Measurements from ENCODE around the gene TJAP1. TPM values are rescaled to one million over a fixed set of nuclear protein-coding genes. Genes with fewer than 3 reads are reported as not detected.

The TJAP1 gene
- total RNA-seq, 3 donors from 2014 or later, result 20.8 to 33.8 (median 26.3) TPM

DNA sequence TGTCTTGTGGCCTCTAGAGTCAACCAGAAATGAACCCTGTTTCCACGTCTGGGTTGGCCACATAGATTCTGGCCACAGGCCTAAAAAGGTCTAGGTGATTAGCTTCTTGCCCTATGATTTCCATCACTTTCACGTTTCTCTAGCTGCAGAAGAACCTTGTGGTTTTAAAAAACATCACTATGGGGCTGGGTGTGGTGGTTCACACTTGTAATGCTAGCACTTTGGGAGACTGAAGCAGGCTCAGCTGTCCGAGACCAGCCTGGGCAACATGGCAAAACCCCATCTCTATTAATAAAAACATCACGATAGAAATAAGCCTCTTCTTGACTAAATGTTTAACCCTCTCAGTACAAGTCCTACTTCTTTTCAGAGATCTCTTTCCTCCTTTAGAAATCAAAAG is 67.1 kb downstream of the TJAP1 start:
- intact Hi-C loops (cut with DNase I, micrococcal nuclease), result loop anchor here in 1 of 2 donors (10.0 kb wide), 1 partner anchor 60 kb away; no protein-coding TSS in a partner anchor
- Histone ChIP-seq H3K4me1 (ENCODE audit: low read depth) (no peaks in the 10 kb centered on the region), H3K4me3 (no peak overlapping the region), H3K36me3 (ENCODE audit: low read depth) (peaks cover 5% of the 10 kb centered on the region), H3K9me3 (no peaks in the 10 kb centered on the region)
- TF ChIP-seq, protein P1, sequence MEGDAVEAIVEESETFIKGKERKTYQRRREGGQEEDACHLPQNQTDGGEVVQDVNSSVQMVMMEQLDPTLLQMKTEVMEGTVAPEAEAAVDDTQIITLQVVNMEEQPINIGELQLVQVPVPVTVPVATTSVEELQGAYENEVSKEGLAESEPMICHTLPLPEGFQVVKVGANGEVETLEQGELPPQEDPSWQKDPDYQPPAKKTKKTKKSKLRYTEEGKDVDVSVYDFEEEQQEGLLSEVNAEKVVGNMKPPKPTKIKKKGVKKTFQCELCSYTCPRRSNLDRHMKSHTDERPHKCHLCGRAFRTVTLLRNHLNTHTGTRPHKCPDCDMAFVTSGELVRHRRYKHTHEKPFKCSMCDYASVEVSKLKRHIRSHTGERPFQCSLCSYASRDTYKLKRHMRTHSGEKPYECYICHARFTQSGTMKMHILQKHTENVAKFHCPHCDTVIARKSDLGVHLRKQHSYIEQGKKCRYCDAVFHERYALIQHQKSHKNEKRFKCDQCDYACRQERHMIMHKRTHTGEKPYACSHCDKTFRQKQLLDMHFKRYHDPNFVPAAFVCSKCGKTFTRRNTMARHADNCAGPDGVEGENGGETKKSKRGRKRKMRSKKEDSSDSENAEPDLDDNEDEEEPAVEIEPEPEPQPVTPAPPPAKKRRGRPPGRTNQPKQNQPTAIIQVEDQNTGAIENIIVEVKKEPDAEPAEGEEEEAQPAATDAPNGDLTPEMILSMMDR (IDR thresholded peaks at IDR 0.05), result no peak
- no peak for DNase-seq
- no peak for ATAC-seq

DNA sequence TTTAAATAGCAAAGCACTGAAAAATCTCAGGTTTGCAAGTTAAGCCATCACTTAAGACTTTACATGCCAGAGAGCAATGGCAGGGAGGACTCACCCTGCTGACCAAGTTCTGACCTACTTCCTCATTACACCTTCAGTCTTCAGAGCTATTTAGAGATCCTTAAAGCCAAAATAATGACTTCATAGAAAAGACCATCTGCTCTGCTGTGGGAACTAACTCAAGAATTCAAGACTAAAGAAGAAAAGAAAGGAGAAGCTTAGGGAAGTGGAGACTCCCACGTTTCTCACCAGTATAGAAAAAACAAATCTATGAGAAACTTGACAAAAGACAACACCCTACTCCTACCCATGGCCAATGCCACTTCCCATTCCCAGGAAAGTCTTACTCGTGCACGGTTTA is 69.9 kb downstream of the TJAP1 start:
- intact Hi-C loops (cut with DNase I, micrococcal nuclease), result loop anchor here in 1 of 2 donors (10.0 kb wide), 1 partner anchor 58 kb away; no protein-coding TSS in a partner anchor
- no peak overlapping the region for H3K4me3 ChIP-seq
- no peaks in the 10 kb centered on the region for H3K9me3 ChIP-seq
- TF ChIP-seq, protein P1 (IDR thresholded peaks at IDR 0.05), result no peak
- no peaks in the 10 kb centered on the region for H3K4me1 ChIP-seq (ENCODE audit: low read depth)
- ATAC-seq (no peak), DNase-seq (no peak)
- peaks cover 5% of the 10 kb centered on the region for H3K36me3 ChIP-seq (ENCODE audit: low read depth)

Small RNA genes within 50 kb of the gene (microRNA-seq; reads per million reads assigned to microRNA genes)
- not detected for gene MIR6780B

Other genes with a start within 250 kb of the TJAP1 start
- 10 to 100 TPM; 42.7 to 69.0 (median 45.7) TPM for gene DNPH1, start 248.1 kb upstream of the TJAP1 start, total RNA-seq
- gene TTBK1, start 234.1 kb upstream of the TJAP1 start, total RNA-seq, result under 1 TPM; 0.24 to 0.95 (median 0.93) TPM
- gene SLC22A7, start 179.3 kb upstream of the TJAP1 start, total RNA-seq, result under 1 TPM in 1 of 3 donors, not detected in 2; 0.32 TPM
- 1 to 10 TPM in 2 of 3 donors, under 1 TPM in 1; 0.77 to 1.8 (median 1.3) TPM for gene CRIP3, start 168.7 kb upstream of the TJAP1 start, total RNA-seq
- gene ZNF318, start 107.9 kb upstream of the TJAP1 start, total RNA-seq, result 10 to 100 TPM; 12.4 to 24.3 (median 16.9) TPM
- 10 to 100 TPM; 25.3 to 43.3 (median 37.4) TPM for gene ABCC10, start 50.0 kb upstream of the TJAP1 start, total RNA-seq
- gene DLK2, start 22.0 kb upstream of the TJAP1 start, total RNA-seq, result under 1 TPM in 1 of 3 donors, not detected in 2; 0.47 TPM
- gene LRRC73, start 32.8 kb downstream of the TJAP1 start, total RNA-seq, result 1 to 10 TPM in 1 of 3 donors, under 1 TPM in 2; 0.23 to 1.2 (median 0.46) TPM
- 100 to 1,000 TPM in 2 of 3 donors, 10 to 100 TPM in 1; 88.4 to 131 (median 105) TPM for gene YIPF3, start 39.4 kb downstream of the TJAP1 start, total RNA-seq
- gene POLR1C, start 39.5 kb downstream of the TJAP1 start, total RNA-seq, result 10 to 100 TPM; 27.5 to 29.8 (median 27.9) TPM
- gene XPO5, start 98.5 kb downstream of the TJAP1 start, total RNA-seq, result 10 to 100 TPM; 24.0 to 29.4 (median 29.2) TPM
- gene POLH, start 98.6 kb downstream of the TJAP1 start, total RNA-seq, result 10 to 100 TPM; 12.0 to 17.1 (median 14.2) TPM
- 100 to 1,000 TPM in 1 of 3 donors, 10 to 100 TPM in 2; 61.1 to 100 (median 82.1) TPM for gene GTPBP2, start 151.7 kb downstream of the TJAP1 start, total RNA-seq
- 10 to 100 TPM; 25.7 to 51.4 (median 41.4) TPM for gene MAD2L1BP, start 158.3 kb downstream of the TJAP1 start, total RNA-seq
- gene RSPH9, start 167.5 kb downstream of the TJAP1 start, total RNA-seq, result under 1 TPM in 1 of 3 donors, not detected in 2; 0.12 TPM
- gene MRPS18A, start 210.2 kb downstream of the TJAP1 start, total RNA-seq, result 10 to 100 TPM; 36.9 to 65.7 (median 61.9) TPM

Measured in mucosa of descending colon (tissue), 3 donors.